ENCODE measurements around the gene WDR27. TPM values are rescaled to one million over a fixed set of nuclear protein-coding genes. Genes with fewer than 3 reads are reported as not detected.
"Not testable (repeated sequence)": the region's sequence is repeated elsewhere in the genome, so short reads cannot be mapped to it uniquely, and the experiment has no call there.

Gene WDR27
- total RNA-seq, 1 donor from 2014 or later, result 8.6 TPM

DNA sequence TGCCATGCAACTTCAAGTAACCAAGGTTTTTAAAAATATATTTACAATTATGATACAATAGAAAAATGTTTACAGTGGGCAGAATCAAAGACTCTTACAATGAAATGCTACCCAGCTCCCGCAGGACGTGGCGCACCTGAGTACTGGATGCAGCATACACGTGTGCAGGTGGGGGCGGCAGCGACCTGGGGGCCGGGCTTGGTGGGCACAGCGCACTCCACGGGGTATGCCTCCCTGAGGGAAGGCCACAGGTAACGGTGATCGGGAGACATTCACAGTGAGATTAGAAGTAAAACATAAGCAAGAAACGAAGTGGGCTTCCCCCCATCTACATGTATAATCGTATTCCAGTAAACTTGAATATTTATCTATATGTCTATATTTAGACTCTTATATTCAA lies 54.2 kb downstream of the WDR27 start:
- DNase-seq (no peak), ATAC-seq (no peak)
- intact Hi-C loops (cut with micrococcal nuclease), result no loop called here

DNA sequence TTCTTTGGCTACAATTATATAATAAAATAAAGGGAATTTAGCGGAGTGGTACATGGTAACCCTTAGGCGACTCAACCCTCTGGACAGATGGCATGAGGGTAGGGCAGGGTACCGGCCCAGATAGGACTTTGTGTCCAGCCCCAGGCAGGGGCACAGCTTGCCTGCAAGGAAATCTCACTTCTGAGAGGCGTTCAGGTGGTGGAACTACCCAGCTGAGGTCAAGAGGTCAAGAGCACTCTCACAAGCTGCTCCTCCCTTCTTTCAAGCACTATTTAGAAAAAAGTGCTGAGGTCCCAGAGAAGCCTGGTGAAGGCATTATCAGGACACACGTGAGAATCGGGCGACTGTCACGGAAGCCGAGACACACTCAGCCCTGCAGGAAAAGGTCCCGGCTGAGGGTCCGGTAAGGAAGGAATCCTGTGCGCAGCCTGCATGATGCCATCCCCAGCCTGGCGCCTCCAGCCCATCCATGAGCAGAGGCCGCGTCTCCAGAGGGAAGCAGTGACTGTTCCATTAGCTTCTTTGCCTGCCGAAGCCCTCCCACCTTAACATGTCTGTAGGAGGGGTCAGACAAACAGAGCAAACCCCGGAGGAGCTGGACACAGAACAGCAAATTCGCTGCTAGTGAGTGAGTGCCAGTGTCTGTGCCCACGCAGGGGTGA lies 54.8 kb downstream of the WDR27 start:
- intact Hi-C loops (cut with micrococcal nuclease), result no loop called here
- DNase-seq (no peak), ATAC-seq (no peak)

DNA sequence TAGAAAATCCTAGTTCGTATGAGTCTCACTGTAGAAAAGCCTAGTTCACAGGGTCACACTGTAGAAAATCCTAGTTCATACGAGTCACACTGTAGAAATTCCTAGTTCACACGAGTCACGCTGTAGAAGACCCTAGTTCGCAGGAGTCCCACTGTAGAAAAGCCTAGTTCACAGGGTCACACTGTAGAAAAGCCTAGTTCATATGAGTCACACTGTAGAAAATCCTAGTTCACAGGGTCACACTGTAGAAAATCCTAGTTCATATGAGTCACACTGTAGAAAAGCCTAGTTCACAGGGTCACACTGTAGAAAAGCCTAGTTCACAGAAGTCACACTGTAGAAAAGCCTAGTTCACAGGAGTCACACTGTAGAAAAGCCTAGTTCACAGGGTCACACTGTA lies 56.4 kb downstream of the WDR27 start:
- intact Hi-C loops (cut with micrococcal nuclease); DNase-seq; ATAC-seq: not testable (repeated sequence)

DNA sequence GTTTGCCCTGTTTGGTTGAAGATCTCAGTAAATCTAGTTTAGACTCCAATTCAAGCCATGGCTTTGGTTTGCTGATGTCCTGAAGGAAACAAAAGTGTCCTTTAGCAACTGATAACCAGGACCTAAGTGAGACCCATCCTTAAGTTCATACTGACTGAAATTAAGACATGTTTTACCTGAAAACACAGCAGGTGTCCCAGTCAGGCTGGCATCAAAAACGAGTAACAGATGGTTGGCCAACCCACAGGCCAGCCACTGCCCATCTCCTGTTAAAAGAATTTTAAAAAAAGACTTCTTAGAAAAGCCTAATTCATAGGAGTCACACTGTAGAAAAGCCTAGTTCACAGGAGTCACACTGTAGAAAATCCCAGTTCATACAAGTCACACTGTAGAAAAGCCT lies 58.3 kb downstream of the WDR27 start:
- intact Hi-C loops (cut with micrococcal nuclease), result no loop called here
- ATAC-seq (no peak), DNase-seq (no peak)

DNA sequence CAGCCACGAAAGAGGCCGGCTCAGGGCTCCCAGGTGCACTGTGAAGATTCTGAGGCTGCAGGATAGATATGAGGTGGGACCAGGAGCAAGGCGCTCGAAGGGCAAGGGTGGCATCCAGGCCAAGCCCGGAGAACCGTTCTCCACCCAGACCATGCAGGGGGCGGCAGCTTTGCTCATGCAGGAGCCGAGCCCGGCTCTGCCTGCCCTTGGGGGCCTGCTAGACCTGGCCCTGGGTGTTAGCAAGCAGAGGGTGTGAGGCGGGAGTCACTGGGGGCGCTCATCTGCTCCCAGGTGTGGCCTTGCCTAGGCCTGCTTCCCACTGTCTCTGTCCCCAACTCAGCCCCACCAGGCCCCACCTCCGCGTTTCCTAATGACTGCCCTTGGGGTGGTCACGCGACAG lies 59.4 kb downstream of the WDR27 start:
- intact Hi-C loops (cut with micrococcal nuclease), result no loop called here
- ATAC-seq, result no peak
- no peak for DNase-seq

DNA sequence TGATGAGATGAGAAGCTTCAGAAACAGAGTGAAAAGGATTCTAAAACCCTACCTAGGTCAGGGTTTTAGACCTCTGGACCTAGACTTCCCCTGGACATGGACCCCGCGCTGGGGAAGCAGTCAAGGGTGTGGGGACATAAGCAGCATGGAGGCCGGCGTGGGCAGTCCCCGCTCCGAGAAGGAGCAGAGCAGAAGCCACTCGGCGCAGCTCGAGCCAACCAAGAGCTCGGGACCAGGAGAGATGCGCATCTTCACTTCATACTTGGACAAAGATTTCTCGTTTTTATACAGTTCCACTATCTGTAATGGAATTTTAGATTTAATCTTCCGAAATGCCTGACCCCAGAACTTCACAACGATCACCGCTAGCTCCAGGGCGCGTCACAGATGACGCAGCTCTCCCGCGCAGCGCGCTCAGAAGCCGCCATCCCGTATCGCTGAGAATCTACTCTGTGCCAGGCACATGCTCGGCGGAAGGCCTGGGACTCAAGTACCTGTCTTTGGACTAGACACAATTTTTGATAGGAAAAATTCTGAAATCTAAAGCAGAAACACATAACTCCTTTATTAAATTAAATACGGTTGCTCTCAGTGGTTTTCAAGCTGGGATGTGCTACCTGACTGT lies 60.3 kb downstream of the WDR27 start:
- intact Hi-C loops (cut with micrococcal nuclease), result no loop called here
- no peak for DNase-seq
- ATAC-seq, result no peak

DNA sequence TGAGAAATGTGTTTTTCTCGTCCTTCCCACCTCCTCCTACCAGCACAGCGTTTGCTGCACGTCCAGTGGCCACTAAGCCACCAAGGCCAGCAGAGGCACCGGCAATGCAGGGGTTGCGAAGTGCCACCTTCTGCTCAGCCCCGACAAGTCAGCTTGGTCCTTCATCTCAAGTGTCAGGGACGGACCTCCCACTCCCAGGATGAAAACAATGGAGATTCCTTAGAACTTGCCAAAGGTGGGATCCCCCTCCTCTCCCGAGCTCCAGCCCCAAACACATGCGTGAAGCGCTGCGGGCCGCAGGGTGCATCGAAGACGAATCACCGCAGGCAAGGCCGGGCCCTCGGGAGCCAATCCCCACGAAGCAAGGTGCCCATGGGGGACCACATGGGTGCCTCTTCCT lies 60.8 kb downstream of the WDR27 start:
- no peak for DNase-seq
- intact Hi-C loops (cut with micrococcal nuclease), result no loop called here
- ATAC-seq, result no peak

DNA sequence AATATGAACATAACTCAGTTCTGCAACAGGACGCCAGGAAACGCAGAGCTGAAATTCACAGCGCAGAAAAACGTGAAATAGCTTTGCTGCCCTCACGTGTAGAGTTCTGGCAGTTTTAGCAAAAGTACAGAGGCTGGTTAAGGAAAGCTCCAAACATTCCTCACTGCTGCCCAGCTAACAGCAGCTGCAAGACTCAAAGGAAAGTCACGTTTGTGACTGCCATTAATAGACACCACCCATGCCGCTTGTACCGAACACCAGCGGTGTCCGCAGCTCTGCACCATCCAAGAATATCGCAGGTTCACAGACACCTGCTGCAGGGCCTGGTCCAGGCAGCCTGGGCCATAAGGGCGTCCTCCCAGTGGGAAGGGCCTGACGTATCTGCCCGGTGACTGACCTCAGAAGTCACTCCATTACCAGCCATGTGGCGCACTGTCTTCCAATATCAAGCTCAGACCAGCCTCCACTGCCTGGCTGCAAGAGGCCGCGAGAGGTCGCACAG lies 61.4 kb downstream of the WDR27 start:
- DNase-seq, result no peak
- intact Hi-C loops (cut with micrococcal nuclease), result no loop called here
- ATAC-seq, result no peak

DNA sequence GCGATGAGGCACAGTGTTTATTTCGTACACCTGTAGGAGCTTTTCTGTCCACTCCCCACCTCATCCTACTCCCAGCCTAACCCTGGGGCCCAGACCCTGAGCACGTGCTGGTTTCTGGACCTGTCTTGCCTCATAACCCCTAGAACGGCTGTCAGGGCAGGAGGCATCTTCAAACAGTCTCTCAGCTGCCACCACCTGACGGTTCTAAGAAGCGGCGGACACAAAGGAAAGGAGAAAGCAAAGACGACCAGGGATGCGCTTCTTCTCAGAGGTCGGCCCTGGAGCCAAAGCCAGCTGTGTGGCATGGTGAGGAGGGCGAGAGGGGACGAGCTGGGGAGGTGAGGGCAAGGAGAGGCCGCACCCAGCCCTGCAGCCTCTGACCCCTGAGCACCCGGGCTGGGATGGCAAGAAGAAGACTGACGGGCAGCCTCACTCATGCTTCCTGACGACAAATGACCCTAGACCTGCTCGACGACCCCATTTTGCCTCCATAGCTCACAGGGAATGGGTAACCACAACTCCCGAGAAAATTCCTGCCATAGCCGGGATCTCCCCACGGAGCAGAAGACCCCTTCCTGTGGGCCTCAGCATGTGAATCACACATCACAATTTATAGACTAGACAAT lies 62.1 kb downstream of the WDR27 start:
- ATAC-seq, result no peak
- no peak for DNase-seq
- intact Hi-C loops (cut with micrococcal nuclease), result no loop called here

DNA sequence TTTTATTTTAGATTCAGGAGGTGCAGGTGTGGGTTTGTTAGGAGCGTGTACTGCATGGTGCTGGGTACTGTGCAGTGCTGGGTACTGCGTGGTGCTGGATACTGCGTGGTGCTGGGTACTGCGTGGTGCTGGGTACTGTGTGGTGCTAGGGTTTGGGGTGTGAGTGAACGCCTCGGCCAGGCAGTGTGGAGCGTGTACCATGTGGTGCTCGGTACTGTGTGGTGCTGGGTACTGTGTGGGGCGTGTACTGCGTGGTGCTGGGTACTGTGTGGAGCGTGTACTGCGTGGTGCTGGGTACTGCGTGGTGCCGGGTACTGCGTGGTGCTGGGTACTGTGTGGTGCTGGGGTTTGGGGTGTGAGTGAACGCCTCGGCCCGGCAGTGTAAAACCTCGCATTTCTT lies 62.9 kb downstream of the WDR27 start:
- no peak for ATAC-seq
- no peak for DNase-seq
- intact Hi-C loops (cut with micrococcal nuclease), result no loop called here

DNA sequence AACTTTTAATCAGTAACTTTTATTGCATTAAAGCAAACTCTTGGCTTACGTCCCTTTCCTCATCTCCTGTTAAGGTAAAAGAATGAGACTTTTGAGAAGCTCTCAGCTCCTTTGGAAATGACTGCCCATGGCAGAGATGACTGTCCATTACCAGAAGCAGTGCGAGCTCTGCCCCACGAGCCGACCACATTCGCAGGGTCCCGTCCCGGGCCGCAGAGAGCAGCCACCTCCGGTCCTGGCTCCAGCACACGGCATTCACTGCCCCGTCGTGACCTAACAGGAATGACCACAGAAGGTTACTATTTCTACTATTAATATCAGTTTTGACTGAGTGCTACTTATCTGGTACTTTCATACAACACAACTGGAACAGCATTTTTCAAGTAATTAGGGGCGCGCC lies 63.4 kb downstream of the WDR27 start:
- ATAC-seq, result no peak
- DNase-seq, result no peak
- intact Hi-C loops (cut with micrococcal nuclease), result no loop called here

DNA sequence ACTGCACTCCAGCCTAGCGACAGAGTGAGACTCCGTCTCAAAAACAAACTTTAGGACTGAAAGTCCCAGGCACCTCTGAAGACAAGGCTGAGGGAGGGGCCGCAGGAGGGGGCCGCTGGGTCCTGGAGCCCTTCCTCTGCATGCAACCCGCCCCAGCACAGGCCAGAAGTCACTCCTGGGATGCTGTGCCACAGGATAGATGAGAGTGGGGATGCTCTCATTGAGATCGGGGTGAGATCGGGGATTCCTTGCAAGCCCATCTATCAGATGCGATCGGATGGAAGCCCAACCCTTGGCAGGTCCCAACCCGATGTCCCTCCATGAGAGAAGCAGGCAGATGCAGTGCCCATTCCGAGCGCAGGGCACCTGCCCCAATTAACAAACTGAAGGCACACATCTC lies 66.5 kb downstream of the WDR27 start:
- intact Hi-C loops (cut with micrococcal nuclease), result no loop called here
- no peak for ATAC-seq
- DNase-seq, result no peak

DNA sequence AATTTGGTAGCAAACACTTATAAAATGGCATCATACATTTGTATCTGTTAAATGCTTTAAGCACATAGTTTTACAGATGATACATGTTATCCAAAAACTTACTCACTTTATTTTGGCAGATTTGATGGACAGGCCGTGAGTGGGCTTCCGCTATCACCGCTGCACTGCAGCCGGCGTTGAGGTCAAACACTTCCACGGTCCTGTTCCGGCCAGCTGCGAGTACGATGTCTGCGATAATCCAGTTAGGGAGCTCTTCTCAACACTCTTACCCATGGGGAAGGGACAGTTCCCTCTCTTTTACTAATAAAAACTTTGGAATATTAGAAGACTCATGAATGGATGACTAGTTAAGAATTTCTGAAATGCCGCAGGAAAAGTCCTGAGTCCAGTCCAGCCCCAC lies 69.0 kb downstream of the WDR27 start:
- no peak for DNase-seq
- ATAC-seq, result no peak
- intact Hi-C loops (cut with micrococcal nuclease), result no loop called here

DNA sequence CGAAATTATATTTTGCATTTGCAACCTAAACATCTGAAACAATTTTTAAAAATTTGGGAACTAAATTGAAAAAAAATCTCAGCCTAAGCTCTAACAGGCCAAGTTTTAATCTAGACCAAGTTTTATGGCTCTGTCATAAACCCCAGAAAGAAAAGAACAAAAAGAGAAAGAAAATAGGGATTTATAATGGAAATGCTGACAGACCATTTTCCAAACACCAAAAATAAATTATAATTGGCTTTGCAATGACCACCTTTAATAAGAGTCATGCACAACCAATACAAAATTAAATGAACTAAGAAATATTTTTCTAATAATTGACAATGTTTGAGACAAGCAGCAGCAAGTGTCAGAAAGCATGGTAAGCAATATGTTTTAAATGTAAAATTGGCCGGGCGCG lies 72.6 kb downstream of the WDR27 start:
- ATAC-seq (no peak), DNase-seq (no peak)
- intact Hi-C loops (cut with micrococcal nuclease), result no loop called here

DNA sequence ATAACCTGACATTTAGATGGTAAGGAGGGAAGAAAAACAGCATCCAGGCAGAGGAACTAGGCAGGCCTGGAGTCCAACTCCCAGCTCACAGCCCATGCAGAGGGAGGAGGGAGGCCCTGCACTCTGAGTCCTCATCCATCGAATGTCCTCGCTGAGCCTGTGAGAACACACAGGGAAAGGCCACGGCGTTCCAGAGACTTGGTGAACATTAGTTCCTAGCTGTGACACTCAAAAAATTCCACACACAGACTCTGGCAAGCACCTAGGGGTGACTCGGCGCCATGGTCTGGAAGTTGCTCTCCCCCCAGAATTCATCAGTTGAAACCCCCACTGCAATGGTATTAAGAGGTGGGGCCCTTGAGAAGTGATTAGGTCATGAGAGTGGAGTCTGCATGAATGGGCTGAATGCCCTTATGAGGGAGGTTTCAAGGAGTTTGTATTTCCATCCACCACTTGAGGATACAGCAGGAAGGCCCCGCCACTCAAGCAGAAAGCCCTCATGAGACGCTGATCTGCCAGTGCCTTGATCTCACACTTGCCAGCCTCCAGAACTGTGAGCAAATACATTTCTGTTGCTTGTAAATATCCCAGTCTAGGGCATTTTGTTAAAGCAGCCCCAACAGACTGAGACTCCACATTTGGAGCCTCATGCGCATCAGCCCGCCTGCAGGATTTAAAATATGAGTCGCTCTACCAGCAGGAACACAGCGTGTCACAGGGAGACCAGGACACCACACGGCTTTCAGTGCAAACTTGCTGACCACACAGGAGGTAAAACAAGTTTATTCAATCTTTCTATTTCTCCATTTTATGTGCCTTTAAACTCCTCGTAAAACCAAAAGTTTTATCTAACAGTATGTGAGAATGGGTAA lies 73.9 kb downstream of the WDR27 start:
- DNase-seq, result no peak
- intact Hi-C loops (cut with micrococcal nuclease), result no loop called here
- no peak for ATAC-seq

DNA sequence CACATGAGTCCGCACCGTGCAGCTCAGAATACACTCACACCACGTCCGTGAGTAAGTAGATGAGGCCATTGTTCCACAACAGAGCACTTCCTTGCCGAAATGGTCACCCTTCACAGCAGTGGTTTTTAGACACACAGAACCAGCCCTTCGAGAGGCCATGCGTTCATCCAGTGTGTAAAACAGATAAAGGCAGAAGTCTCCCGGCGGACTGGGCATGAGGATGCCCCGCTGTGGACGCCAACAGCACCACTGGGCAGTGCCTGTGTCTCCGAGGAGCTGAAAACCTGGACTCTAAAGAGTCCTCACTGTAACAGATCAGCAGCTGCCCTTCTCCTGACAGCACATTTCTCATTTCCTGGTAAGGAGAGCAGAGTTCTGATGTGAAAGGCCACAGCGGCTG lies 75.2 kb downstream of the WDR27 start:
- no peak for ATAC-seq
- DNase-seq, result no peak
- intact Hi-C loops (cut with micrococcal nuclease), result no loop called here

DNA sequence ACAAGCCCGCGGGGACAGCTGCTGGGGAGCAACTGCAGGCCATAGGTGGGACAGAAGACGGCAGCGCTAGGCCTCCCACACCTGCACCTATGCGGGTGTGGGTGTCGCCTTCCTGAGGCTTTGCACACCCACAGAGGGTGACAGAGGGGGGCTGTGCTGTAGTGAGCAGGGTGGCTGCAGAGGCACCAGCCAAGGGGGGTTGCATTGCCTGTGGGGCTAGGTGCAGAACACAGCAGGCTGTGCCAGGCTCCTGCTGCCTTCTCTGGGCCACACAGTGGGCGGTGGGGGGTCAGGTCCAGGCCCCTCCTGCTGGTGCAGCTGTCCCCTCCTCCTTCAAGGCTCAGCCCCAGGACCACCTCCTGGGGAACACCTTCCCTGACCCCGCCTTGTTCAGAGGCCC lies 75.7 kb downstream of the WDR27 start:
- intact Hi-C loops (cut with micrococcal nuclease), result no loop called here
- DNase-seq (no peak), ATAC-seq (no peak)

DNA sequence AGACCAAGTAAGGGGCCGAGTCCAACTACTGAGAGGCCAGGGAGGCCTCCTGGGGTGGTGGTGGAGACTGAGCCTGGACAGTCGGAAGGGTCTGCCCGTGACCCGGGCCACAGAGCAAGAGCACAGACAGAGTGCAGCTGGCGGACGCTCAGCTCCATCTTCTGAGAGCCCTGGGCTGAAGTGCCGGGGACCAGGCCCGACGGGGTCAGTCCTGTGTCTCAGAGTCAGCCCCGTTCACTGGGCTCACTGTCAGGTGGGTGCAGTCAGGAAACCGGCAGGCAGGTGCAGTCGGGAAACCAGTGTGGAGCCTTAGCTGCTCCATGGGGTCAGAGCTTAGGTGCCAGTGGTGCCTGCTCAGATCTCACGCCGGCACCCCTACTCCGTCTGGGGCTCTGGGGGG lies 76.5 kb downstream of the WDR27 start:
- intact Hi-C loops (cut with micrococcal nuclease), result no loop called here
- no peak for DNase-seq
- no peak for ATAC-seq

DNA sequence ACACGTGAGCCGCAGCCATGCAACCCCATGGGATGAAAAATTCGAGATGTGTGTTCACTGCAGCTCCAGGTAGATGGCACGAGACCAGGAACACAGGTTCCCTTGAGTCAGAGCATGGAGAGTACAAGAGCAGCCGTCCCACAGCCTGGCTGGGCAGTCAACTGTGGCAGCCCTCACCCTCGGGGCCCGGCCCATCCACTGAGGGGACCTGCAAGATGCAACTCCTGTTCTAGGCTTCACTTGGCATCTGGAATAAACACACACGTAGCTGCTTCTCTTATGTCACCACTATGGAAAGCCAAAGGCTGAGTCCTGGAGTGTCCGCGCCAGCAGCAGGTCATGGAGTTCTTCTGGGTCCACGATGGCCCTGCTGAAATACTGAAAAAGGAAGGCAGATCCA lies 77.0 kb downstream of the WDR27 start:
- intact Hi-C loops (cut with micrococcal nuclease), result no loop called here
- DNase-seq (no peak), ATAC-seq (no peak)

DNA sequence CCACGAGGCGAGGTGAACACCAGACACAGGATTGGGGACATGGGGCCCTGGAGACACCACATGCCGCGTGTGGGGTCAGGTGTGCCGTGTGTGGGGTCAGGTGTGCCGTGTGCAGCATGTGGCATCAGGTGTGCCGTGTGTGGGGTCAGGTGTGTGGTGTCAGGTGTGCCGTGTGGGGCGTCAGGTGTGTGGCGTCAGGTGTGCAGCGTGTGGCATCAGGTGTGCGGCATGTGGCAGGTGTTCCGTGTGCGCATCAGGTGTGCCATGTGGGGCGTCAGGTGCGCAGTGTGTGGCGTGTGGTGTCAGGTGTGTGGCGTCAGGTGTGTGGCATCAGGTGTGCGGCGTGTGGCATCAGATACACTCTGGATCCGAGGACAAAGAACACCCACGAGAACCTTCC lies 77.9 kb downstream of the WDR27 start:
- intact Hi-C loops (cut with micrococcal nuclease), result no loop called here
- DNase-seq (no peak), ATAC-seq (no peak)

All from left ventricle myocardium superior (tissue), 1 donor.